Ovary (tissue), 3 donors: ENCODE data around the gene PAAF1.

ENCODE experiments used
- CTCF ChIP-seq, 3 donors: fragments of 450-650 bp in 2 of 3; fragments of 200-600 bp in 1 of 3; IDR thresholded peaks; one replicate each; pipeline versions ENCODE4 v1.5.1 to v1.8.0; 2016 to 2022; ENCODE audit warnings: antibody characterized with exemption in 3 of 3, mild to moderate bottlenecking in 1 of 3
- POLR2A ChIP-seq: fragments of 450-650 bp; IDR thresholded peaks from one replicate; pipeline ENCODE4 v1.6.1; 2017; ENCODE audit warnings: antibody characterized with exemption, mild to moderate bottlenecking, moderate library complexity
- donor health status: DM: no; HTN: no; CAD: no.

DNA sequence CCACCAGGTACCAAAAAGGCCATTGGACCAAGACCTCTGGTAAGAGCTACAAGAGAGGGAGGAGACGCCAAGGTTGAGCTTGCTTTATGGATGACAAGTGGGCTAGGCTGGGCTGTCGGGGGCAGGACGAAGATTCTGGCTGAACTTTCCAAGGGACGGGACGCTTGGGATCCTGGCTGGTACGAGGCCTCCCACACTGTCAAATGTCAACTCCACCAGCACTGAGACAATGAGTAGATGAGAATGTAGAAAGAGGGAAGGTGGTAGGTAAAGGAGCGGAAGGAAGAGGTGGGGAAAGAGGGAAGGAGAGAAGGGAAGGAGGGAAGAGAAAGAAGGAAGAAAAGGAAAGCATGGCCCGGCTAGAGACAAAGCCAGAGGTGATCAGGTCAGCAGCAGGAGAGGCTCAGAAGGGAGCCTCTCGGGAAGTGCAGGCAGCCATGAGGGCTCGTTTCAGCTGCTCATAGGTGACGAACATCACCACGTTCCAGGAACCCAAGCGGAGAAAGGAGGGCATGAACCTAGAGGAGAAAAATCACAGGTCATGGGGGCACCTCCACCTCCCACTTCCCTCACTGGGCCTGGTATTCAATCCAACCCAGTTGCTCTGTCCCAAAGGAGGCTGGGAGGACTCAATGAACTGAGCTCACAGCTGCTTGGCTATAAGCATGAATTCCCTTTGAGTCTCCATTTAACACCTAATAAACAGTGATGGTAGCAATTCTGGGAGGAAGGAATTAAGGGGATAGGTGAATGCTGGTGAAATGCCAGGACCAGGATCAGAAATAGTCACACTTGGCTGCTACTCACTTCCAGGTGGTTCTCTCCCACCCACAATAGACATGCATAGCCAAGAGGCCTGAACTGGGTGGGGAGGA is 98.0 kb downstream of the PAAF1 start:
- TF ChIP-seq CTCF (IDR thresholded peaks at IDR 0.05) (no peak), POLR2A (no peak)
